Breast epithelium (tissue), 3 donors: ENCODE measurements around the gene CNBD2.

Source experiments
- CTCF ChIP-seq, 3 donors: fragments of 450-650 bp; IDR thresholded peaks; one replicate each; pipeline ENCODE4 v1.5.1; 2016 to 2017; ENCODE audit warnings: antibody characterized with exemption in 3 of 3, mild to moderate bottlenecking in 3 of 3, moderate library complexity in 3 of 3
- POLR2A ChIP-seq: fragments of 450-650 bp; IDR thresholded peaks from one replicate; pipeline ENCODE4 v1.6.1; 2016; ENCODE audit warnings: antibody characterized with exemption, mild to moderate bottlenecking, moderate library complexity
- POLR2AphosphoS5 ChIP-seq, 3 donors: sonication (generic); formaldehyde crosslinking; IDR thresholded peaks; one replicate each; pipeline ENCODE4 v1.6.1; 2017; ENCODE audit warnings: antibody characterized with exemption in 3 of 3

- TF ChIP-seq POLR2AphosphoS5 (IDR thresholded peaks at IDR 0.05), result no peak
- TF ChIP-seq CTCF (IDR thresholded peaks at IDR 0.05), result no peak
- no peak for TF ChIP-seq POLR2A
These were observed 11.2 kb downstream of the CNBD2 start for GRCh38 chr20:35979544-35979943.
